Tibial nerve (tissue), 4 donors: ENCODE data around the gene ZSWIM6. TPM values are rescaled to one million over a fixed set of nuclear protein-coding genes. Genes with fewer than 3 reads are reported as not detected.

Experiments
- DNase-seq, 2 donors: peaks; one replicate each; pipeline ENCODE4 v3.0.0-alpha.2; 2019; ENCODE audit warnings: low spot score in 2 of 2
- H3K27ac ChIP-seq, 4 donors: fragments of 200-600 bp; sonication (generic) in 3 of 4; one replicate each; pipeline ENCODE4 v1.5.1; 2017 to 2019; ENCODE audit warnings: mild to moderate bottlenecking in 1 of 4
- H3K27me3 ChIP-seq, 2 donors: fragments of 200-600 bp; sonication (generic) in 1 of 2; one replicate each; pipeline versions ENCODE4 v1.5.1 to v1.6.0; 2017 to 2019
- H3K36me3 ChIP-seq, 3 donors: fragments of 200-600 bp; sonication (generic); one replicate each; pipeline ENCODE4 v1.5.1; 2018 to 2019
- H3K4me1 ChIP-seq, 4 donors: fragments of 200-600 bp; sonication (generic) in 3 of 4; one replicate each; pipeline ENCODE4 v1.5.1; 2017 to 2019
- H3K4me3 ChIP-seq, 4 donors: fragments of 200-600 bp; sonication (generic) in 3 of 4; one replicate each; pipeline ENCODE4 v1.5.1; 2017 to 2019; ENCODE audit warnings: mild to moderate bottlenecking in 1 of 4, moderate library complexity in 1 of 4
- H3K9me3 ChIP-seq, 4 donors: fragments of 200-600 bp; sonication (generic) in 3 of 4; one replicate each; pipeline ENCODE4 v1.5.1; 2017 to 2019
- CTCF ChIP-seq, 5 experiments: fragments of 200-600 bp in 3 of 5; fragments of 450-650 bp in 2 of 5; sonication (generic) in 3 of 5; IDR thresholded peaks; one replicate each; pipeline ENCODE4 v1.5.1; 2016 to 2019; ENCODE audit warnings: antibody characterized with exemption in 5 of 5, mild to moderate bottlenecking in 3 of 5, moderate library complexity in 2 of 5
- EP300 ChIP-seq, 2 donors: sonication (generic); formaldehyde crosslinking; IDR thresholded peaks; one replicate each; pipeline ENCODE4 v1.6.1; 2017; ENCODE audit warnings: antibody characterized with exemption in 2 of 2, mild to moderate bottlenecking in 1 of 2
- POLR2A ChIP-seq, 2 donors: fragments of 450-650 bp; IDR thresholded peaks; one replicate each; pipeline ENCODE4 v1.6.1; 2017; ENCODE audit warnings: antibody characterized with exemption in 2 of 2, mild to moderate bottlenecking in 2 of 2, moderate library complexity in 2 of 2
- WGBS, 2 donors: methylation state at CpG; one replicate each; pipeline ENCODE4 v1.1.5; 2018; 5-methylcytosine and 5-hydroxymethylcytosine counted together
- total RNA-seq, 4 donors: library from RNA; depleted of rRNA; stranded (reverse); fragments of >200 nt; gene quantifications; one replicate each; pipeline ENCODE4 v1.1.0, GENCODE V29; 2016

ZSWIM6 gene
- total RNA-seq, 4 donors from 2014 or later: 10.6 to 15.5 (median 13.7) TPM

- Histone ChIP-seq H3K27ac (no peak overlapping the region), H3K9me3 (peaks cover 0 to 8% (median 0%) of the 10 kb centered on the region in 4 donors), H3K36me3 (no peaks in the 10 kb centered on the region), H3K27me3 (no peaks in the 10 kb centered on the region), H3K4me3 (no peak overlapping the region), H3K4me1 (peaks cover 0 to 53% (median 16%) of the 10 kb centered on the region in 4 donors)
- no peak for DNase-seq
- no peak for TF ChIP-seq CTCF (IDR thresholded peaks at IDR 0.05)
- TF ChIP-seq EP300 (IDR thresholded peaks at IDR 0.05): no peak
- TF ChIP-seq POLR2A (IDR thresholded peaks at IDR 0.05): no peak
- 67 to 74% methylated on average over 2 of the region's 2 CpGs for WGBS, 2 donors
Measured at GRCh38 chr5:61354199-61354598, 22.1 kb downstream of the ZSWIM6 start.

GRCh38 chr5:61357745-61358144 is 25.7 kb downstream of the ZSWIM6 start:
- 43 to 44% methylated on average over 2 of the region's 2 CpGs for WGBS, 2 donors
- Histone ChIP-seq H3K27me3 (no peaks in the 10 kb centered on the region), H3K27ac (no peak overlapping the region), H3K9me3 (peaks cover 0 to 8% (median 0%) of the 10 kb centered on the region in 4 donors), H3K4me3 (no peak overlapping the region), H3K4me1 (peaks cover 0 to 42% (median 8%) of the 10 kb centered on the region in 4 donors), H3K36me3 (no peaks in the 10 kb centered on the region)
- no peak for TF ChIP-seq POLR2A (IDR thresholded peaks at IDR 0.05)
- no peak for DNase-seq

GRCh38 chr5:61362796-61363368 is 30.8 kb downstream of the ZSWIM6 start:
- WGBS, 2 donors: 65 to 77% methylated on average over 2 of the region's 2 CpGs
- H3K4me1 ChIP-seq: peaks cover 0 to 39% (median 0%) of the 10 kb centered on the region in 4 donors
- no peak overlapping the region for H3K4me3 ChIP-seq
- H3K27me3 ChIP-seq: no peaks in the 10 kb centered on the region
- DNase-seq: no peak
- TF ChIP-seq EP300 (IDR thresholded peaks at IDR 0.05) (no peak), CTCF (IDR thresholded peaks at IDR 0.05) (no peak), POLR2A (IDR thresholded peaks at IDR 0.05) (no peak)
- no peaks in the 10 kb centered on the region for H3K9me3 ChIP-seq
- H3K36me3 ChIP-seq: peaks cover 0 to 6% (median 0%) of the 10 kb centered on the region in 3 donors
- H3K27ac ChIP-seq: no peak overlapping the region

- no peak for DNase-seq
- peaks cover 0 to 6% (median 0%) of the 10 kb centered on the region in 3 donors for H3K36me3 ChIP-seq
- no peaks in the 10 kb centered on the region for H3K9me3 ChIP-seq
- H3K27me3 ChIP-seq: no peaks in the 10 kb centered on the region
- TF ChIP-seq EP300 (IDR thresholded peaks at IDR 0.05) (no peak), CTCF (IDR thresholded peaks at IDR 0.05) (no peak), POLR2A (IDR thresholded peaks at IDR 0.05) (no peak)
- peaks cover 0 to 38% (median 0%) of the 10 kb centered on the region in 4 donors for H3K4me1 ChIP-seq
- H3K4me3 ChIP-seq: no peak overlapping the region
- no peak overlapping the region for H3K27ac ChIP-seq
- 63 to 71% methylated on average over 3 of the region's 3 CpGs for WGBS, 2 donors
Measured at GRCh38 chr5:61363401-61364114, 31.5 kb downstream of the ZSWIM6 start.

- DNase-seq: no peak
- H3K9me3 ChIP-seq: no peaks in the 10 kb centered on the region
- H3K27me3 ChIP-seq: no peaks in the 10 kb centered on the region
- H3K4me3 ChIP-seq: no peak overlapping the region
- H3K4me1 ChIP-seq: peaks cover 0 to 23% (median 0%) of the 10 kb centered on the region in 4 donors
- TF ChIP-seq EP300 (IDR thresholded peaks at IDR 0.05): no peak
- TF ChIP-seq CTCF (IDR thresholded peaks at IDR 0.05): no peak
- H3K27ac ChIP-seq: no peak overlapping the region
- peaks cover 0 to 6% (median 0%) of the 10 kb centered on the region in 3 donors for H3K36me3 ChIP-seq
- 82 to 85% methylated on average over 7 of the region's 7 CpGs for WGBS, 2 donors
Measured at GRCh38 chr5:61366497-61367240, 34.6 kb downstream of the ZSWIM6 start.
